NT2/D1 (cell line): ENCODE data around the gene DPP6.

ENCODE experiments used
- SUZ12 ChIP-seq: IDR thresholded peaks from 2 replicates; pipeline ENCODE4 v1.6.1; 2011; ENCODE audit not compliant: insufficient read length, insufficient read depth; ENCODE audit errors: extremely low read depth
- YY1 ChIP-seq: IDR thresholded peaks from 2 replicates; pipeline ENCODE4 v1.6.1; 2011; ENCODE audit not compliant: insufficient read length, insufficient read depth
- ZNF274 ChIP-seq: IDR thresholded peaks from 2 replicates; pipeline ENCODE4 v1.6.1; 2011; ENCODE audit warnings: mild to moderate bottlenecking, low read depth, low read length

GRCh38 chr7:154419344-154419743 is 367.1 kb downstream of the DPP6 start:
- TF ChIP-seq YY1 (no peak), SUZ12 (no peak), ZNF274 (no peak)
